SK-N-MC (cell line): ENCODE results near the gene PRELID3B.

Source experiments
- DNase-seq: peaks from one replicate; pipeline ENCODE4 v3.0.0-alpha.2; 2011; ENCODE audit warnings: low read depth, low spot score
- H3K27ac ChIP-seq: fragments of 200-600 bp; sonication (generic); 2 replicates; pipeline ENCODE4 v1.5.1; 2016; ENCODE audit warnings: mixed run types
- H3K36me3 ChIP-seq: fragments of 200-600 bp; sonication (generic); 2 replicates; pipeline ENCODE4 v1.6.1; 2017; ENCODE audit warnings: antibody characterized with exemption, low read length, mixed read lengths; ENCODE audit not compliant: insufficient read depth
- H3K4me3 ChIP-seq: fragments of 200-600 bp; sonication (generic); 2 replicates; pipeline ENCODE4 v1.5.1; 2016
- H3K9ac ChIP-seq: fragments of 200-600 bp; sonication (generic); 2 replicates; pipeline ENCODE4 v1.8.0; 2017; ENCODE audit warnings: mixed run types, mixed read lengths; ENCODE audit not compliant: insufficient read length
- H3K9me3 ChIP-seq: fragments of 200-600 bp; sonication (generic); 2 replicates; pipeline ENCODE4 v1.6.1; 2017; ENCODE audit warnings: low read depth, mild to moderate bottlenecking, antibody characterized with exemption, low read length, moderate library complexity, mixed read lengths
- EZH2 ChIP-seq: fragments of 200-600 bp; sonication (generic); IDR thresholded peaks from one replicate; pipeline ENCODE4 v1.6.1; 2017; ENCODE audit warnings: antibody characterized with exemption
- FOXP2 ChIP-seq: optimal IDR thresholded peaks from 2 replicates; pipeline ENCODE3; 2011; ENCODE audit warnings: mild to moderate bottlenecking, moderate library complexity; ENCODE audit not compliant: insufficient read depth; ENCODE audit errors: extremely low read length, control extremely low read depth
- POLR2AphosphoS5 ChIP-seq: IDR thresholded peaks from 2 replicates; pipeline ENCODE4 v1.6.1; 2012; ENCODE audit warnings: mild to moderate bottlenecking, low read depth, low read length, borderline replicate concordance

Gene PRELID3B

DNA sequence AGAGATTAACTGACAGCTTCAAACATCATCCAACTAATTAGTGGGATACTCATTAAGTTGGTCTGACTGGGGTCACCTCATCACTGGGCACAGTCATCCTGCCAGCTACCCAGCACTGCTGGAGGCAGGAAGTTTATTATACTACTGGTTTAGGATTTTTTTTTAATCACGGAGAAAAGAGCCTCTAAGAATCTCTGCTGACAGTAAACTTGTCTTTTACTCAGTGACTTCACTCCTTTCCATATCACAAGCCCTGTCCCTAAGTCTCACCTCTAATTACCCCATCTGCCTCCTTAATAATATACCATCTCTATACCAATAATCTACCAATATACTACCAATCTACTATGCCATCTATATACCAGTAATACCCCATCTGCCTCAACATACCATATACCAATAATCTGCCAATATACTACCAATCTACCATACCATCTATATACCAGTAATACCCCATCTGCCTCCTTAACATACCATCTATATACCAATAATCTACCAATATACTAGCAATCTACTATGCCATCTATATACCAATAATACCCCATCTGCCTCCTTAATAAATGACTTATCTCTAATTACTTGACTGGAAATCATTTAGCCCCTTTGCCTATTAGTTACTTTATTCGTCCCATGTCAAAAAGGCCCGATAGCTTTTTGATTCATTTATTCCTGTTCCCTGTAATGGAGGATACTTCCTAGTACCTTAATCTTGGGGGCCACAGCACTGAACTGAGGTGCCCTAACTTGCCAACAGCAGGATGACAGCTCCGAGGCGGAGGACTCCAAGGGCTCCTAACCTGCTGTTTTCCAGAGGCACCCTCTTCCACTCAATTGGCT lies 15.5 kb downstream of the PRELID3B start:
- Histone ChIP-seq H3K36me3 (peaks cover 89% of the 10 kb centered on the region), H3K4me3 (no peak overlapping the region), H3K9ac (no peak overlapping the region), H3K9me3 (no peaks in the 10 kb centered on the region), H3K27ac (no peak overlapping the region)
- DNase-seq, result no peak
- TF ChIP-seq POLR2AphosphoS5 (no peak), FOXP2 (no peak), EZH2 (no peak)

DNA sequence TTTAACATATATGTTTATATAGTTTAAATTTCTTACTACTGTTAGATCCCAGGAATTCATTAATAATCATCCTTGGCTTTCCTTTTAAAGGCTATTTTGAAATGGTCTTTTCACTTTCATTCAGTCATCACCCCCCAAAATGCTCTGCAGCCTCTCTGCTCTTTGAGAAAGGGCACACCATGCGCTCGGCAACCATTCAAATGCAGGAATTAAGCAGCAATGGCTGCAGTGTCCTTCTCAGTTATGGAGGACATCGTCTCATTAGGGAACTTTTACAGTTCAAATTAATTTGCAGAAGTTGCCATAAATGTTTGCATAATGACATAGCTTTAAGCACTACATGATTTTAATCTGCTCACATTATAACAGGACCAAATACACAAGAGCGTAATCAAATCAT lies 17.1 kb downstream of the PRELID3B start:
- no peak overlapping the region for H3K9ac ChIP-seq
- TF ChIP-seq FOXP2, result no peak
- H3K9me3 ChIP-seq, result no peaks in the 10 kb centered on the region
- H3K4me3 ChIP-seq, result no peak overlapping the region
- DNase-seq, result no peak
- no peak overlapping the region for H3K27ac ChIP-seq
- peaks cover 83% of the 10 kb centered on the region for H3K36me3 ChIP-seq

DNA sequence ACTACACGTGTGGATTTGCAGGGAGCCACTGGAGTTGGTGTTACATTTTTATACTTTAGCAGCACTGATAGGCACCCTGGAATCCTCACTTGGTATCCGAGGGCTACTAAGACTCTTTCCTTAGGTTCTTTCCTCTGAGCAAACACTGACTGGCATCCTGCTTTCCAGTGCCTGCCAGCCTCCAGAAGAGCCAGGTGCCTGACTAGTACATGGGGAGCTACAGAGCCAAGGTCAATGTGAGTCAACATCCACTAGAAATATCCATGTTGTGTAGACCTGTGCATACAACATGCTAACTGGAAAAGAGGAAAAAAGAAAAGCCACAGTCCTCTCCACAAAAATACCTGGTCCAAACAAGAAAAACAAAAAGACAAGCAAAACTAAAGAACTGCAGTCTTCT lies 17.5 kb downstream of the PRELID3B start:
- H3K36me3 ChIP-seq, result peaks cover 79% of the 10 kb centered on the region

DNA sequence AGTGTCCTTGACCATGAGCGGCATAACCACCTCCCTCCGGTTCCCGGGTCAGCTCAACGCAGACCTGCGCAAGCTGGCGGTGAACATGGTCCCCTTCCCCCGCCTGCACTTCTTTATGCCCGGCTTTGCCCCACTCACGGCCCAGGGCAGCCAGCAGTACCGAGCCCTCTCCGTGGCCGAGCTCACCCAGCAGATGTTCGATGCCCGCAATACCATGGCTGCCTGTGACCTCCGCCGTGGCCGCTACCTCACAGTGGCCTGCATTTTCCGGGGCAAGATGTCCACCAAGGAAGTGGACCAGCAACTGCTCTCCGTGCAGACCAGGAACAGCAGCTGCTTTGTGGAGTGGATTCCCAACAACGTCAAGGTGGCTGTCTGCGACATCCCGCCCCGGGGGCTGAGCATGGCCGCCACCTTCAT lies 18.5 kb downstream of the PRELID3B start:
- Histone ChIP-seq H3K9me3 (no peaks in the 10 kb centered on the region), H3K36me3 (peaks cover 69% of the 10 kb centered on the region), H3K9ac (no peak overlapping the region), H3K4me3 (no peak overlapping the region), H3K27ac (no peak overlapping the region)
- TF ChIP-seq POLR2AphosphoS5, result no peak
- TF ChIP-seq FOXP2, result no peak
- no peak for TF ChIP-seq EZH2
- no peak for DNase-seq

More for the DNA sequence above, 17.5 kb downstream of the PRELID3B start:
- TF ChIP-seq FOXP2, result no peak
- no peak for TF ChIP-seq EZH2
- TF ChIP-seq POLR2AphosphoS5, result no peak
- Histone ChIP-seq H3K4me3 (no peak overlapping the region), H3K9me3 (no peaks in the 10 kb centered on the region), H3K27ac (peak overlapping the region; percentile 32; the same call in 1 of the 2 replicates), H3K9ac (no peak overlapping the region)
- no peak for DNase-seq

DNA sequence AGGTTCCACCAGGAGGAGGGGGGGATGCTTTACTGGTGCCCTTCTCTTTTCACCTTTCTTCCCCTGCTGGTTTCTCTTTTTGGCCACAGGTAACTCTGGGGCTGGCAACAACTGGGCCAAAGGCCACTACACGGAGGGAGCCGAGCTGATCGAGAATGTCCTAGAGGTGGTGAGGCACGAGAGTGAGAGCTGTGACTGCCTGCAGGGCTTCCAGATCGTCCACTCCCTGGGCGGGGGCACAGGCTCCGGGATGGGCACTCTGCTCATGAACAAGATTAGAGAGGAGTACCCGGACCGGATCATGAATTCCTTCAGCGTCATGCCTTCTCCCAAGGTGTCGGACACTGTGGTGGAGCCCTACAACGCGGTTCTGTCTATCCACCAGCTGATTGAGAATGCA lies 19.0 kb downstream of the PRELID3B start:
- Histone ChIP-seq H3K27ac (no peak overlapping the region), H3K9me3 (no peaks in the 10 kb centered on the region), H3K9ac (no peak overlapping the region), H3K36me3 (peaks cover 64% of the 10 kb centered on the region), H3K4me3 (no peak overlapping the region)
- no peak for DNase-seq
- TF ChIP-seq FOXP2, result no peak
- TF ChIP-seq EZH2, result no peak
- no peak for TF ChIP-seq POLR2AphosphoS5

DNA sequence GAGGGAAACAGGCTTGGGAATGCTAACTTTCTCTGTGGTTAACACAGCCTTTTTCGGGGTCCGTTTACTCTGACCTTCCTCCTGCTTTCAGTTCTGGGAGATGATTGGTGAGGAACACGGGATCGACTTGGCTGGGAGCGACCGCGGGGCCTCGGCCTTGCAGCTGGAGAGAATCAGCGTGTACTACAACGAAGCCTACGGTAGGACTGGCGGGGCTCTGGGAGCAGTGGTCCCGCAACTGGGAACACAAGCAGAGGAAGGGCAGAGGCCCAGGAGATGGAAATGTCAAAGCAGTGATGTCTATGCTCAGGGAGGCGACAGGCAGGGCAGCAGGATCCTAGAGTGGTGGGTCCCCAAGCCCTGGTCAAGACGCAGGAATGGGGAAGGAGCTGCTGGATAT lies 19.8 kb downstream of the PRELID3B start:
- Histone ChIP-seq H3K4me3 (no peak overlapping the region), H3K9me3 (no peaks in the 10 kb centered on the region), H3K27ac (peak overlapping the region; percentile 36; the same call in 1 of the 2 replicates), H3K36me3 (peaks cover 55% of the 10 kb centered on the region), H3K9ac (no peak overlapping the region)
- no peak for DNase-seq
- no peak for TF ChIP-seq EZH2
- no peak for TF ChIP-seq POLR2AphosphoS5
- TF ChIP-seq FOXP2, result no peak

DNA sequence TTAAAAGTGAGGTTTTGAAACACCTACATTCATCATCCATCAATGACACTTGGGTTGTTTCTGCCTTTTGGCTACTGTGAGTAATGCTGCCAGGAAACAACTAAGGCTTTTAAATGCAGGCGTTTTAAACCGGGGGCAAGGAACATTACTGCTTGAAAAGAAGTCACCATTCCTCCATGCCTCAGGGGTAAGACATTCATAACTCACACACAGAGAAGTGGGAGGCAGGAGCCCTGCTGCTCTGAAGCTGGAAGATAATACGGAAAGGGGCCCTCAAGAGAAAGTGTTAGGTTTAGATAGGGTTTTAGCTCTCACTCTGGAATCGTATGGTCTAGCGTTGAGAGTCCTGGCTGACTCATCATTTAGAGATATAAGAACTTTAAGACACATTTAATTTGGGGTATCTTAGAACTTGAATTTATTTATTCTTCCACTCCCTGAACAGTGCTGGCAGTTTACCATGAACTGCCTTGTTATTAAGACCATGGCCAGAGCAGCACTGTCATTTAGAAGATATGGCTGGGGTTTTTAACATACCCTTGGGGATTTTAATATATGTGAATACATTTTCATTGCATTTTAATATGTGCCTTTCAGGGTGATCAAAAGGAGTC lies 21.5 kb downstream of the PRELID3B start:
- Histone ChIP-seq H3K9ac (peak overlapping the region; percentile 42), H3K27ac (peak overlapping the region; percentile 92), H3K36me3 (peaks cover 38% of the 10 kb centered on the region), H3K9me3 (no peaks in the 10 kb centered on the region), H3K4me3 (peak overlapping the region; percentile 74)
- peak; percentile 88 for DNase-seq
- TF ChIP-seq POLR2AphosphoS5 (peak; percentile 61), EZH2 (no peak)

DNA sequence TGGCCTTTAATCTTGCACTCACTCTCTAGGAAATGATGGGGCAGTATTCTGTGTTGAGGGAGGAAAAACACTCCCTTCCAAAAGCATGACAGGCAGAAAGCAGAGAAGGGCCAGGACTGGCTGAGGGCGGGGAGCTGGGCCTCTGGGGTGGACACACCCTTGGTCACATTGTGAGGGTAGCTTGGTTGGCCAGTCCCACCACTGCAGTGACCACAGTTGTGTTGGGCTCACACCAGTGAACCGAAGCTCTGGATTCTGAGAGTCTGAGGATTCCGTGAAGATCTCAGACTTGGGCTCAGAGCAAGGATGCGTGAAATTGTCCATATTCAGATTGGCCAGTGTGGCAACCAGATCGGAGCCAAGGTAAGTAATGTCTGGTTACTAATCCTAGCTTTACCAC lies 23.4 kb downstream of the PRELID3B start, which contains the start of gene TUBB1:
Gene TUBB1 (plus strand): TSS at position 213 of the 400 bp plus-strand sequence. CDS start 94 bp downstream, at position 307.
- no peak for TF ChIP-seq POLR2AphosphoS5
- TF ChIP-seq FOXP2, result no peak
- no peak for TF ChIP-seq EZH2
- Histone ChIP-seq H3K4me3 (no peak within 1 kb of the TSS), H3K9me3 (no peaks in the 10 kb centered on the region), H3K36me3 (peaks cover 20% of the 10 kb centered on the region; the same call in 1 of the 2 replicates), H3K27ac (no peak within 1 kb of the TSS), H3K9ac (no peak within 1 kb of the TSS)
- DNase-seq, result no peak

DNA sequence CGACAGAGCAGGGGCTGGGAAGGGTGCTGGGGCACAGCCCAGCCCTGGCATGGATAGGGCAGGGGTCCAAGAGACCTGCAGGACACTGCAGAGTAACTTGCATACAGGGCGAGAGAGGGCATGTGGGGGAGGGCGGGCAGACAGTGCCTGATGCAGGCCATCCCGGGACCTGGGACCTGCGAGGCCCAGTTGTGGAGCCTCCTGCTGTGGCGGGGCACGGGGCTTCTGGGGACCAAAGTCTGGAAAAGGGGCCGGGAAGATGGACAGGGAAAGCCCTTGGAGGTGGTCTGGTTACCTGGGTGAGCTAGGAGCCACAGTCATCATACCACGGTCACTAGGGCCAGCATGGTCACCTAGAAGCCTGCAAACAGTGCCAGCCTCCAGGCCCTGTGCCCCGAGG lies 23.8 kb downstream of the PRELID3B start:
- no peak overlapping the region for H3K27ac ChIP-seq
- no peak for DNase-seq
- H3K9me3 ChIP-seq, result no peaks in the 10 kb centered on the region
- no peak for TF ChIP-seq POLR2AphosphoS5
- TF ChIP-seq FOXP2, result no peak
- TF ChIP-seq EZH2, result no peak
- peaks cover 16% of the 10 kb centered on the region; the same call in 1 of the 2 replicates for H3K36me3 ChIP-seq
- no peak overlapping the region for H3K4me3 ChIP-seq
- no peak overlapping the region for H3K9ac ChIP-seq
